Panc1 (cell line): ENCODE results near the gene CCDC32.

Experiments used
- POLR2AphosphoS5 ChIP-seq: IDR thresholded peaks from 2 replicates; pipeline ENCODE4 v1.6.1; 2012; ENCODE audit warnings: mild to moderate bottlenecking, low read depth, low read length, moderate library complexity
- TF ChIP-seq, protein P1 (sequence below): fragments of 450-650 bp; IDR thresholded peaks from 2 replicates; pipeline ENCODE4 v1.5.1; 2017; ENCODE audit warnings: mild to moderate bottlenecking
- TF ChIP-seq, protein P2 (sequence below), 2 experiments: IDR thresholded peaks; 2 replicates each; pipeline ENCODE4 v1.6.1; 2011 to 2012; ENCODE audit warnings: low read depth in 2 of 2, control low read depth in 1 of 2, low read length in 1 of 2, mild to moderate bottlenecking in 1 of 2, moderate library complexity in 1 of 2; ENCODE audit not compliant: insufficient read depth in 1 of 2

DNA sequence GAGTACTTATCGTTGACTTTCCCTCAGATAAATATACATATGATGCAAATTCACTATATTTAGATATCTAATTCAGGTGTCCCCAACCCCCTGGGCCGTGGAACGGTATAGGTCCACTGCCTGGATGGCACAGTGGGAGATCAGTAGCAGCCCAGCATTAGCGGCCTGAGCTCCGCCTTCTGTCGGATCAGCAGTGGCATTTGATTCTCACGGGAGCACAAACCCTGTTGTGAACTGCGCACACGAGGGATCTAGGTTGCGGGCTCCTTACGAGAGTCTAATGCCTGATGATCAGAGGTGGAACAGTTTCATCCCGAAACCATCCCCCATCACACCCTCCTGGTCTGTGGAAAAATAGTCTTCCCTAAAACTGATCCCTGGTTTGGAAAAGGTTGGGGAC is 36.1 kb upstream of the CCDC32 start:
- TF ChIP-seq, protein P1, sequence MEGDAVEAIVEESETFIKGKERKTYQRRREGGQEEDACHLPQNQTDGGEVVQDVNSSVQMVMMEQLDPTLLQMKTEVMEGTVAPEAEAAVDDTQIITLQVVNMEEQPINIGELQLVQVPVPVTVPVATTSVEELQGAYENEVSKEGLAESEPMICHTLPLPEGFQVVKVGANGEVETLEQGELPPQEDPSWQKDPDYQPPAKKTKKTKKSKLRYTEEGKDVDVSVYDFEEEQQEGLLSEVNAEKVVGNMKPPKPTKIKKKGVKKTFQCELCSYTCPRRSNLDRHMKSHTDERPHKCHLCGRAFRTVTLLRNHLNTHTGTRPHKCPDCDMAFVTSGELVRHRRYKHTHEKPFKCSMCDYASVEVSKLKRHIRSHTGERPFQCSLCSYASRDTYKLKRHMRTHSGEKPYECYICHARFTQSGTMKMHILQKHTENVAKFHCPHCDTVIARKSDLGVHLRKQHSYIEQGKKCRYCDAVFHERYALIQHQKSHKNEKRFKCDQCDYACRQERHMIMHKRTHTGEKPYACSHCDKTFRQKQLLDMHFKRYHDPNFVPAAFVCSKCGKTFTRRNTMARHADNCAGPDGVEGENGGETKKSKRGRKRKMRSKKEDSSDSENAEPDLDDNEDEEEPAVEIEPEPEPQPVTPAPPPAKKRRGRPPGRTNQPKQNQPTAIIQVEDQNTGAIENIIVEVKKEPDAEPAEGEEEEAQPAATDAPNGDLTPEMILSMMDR = no peak
- TF ChIP-seq POLR2AphosphoS5 = no peak
- TF ChIP-seq, protein P2, sequence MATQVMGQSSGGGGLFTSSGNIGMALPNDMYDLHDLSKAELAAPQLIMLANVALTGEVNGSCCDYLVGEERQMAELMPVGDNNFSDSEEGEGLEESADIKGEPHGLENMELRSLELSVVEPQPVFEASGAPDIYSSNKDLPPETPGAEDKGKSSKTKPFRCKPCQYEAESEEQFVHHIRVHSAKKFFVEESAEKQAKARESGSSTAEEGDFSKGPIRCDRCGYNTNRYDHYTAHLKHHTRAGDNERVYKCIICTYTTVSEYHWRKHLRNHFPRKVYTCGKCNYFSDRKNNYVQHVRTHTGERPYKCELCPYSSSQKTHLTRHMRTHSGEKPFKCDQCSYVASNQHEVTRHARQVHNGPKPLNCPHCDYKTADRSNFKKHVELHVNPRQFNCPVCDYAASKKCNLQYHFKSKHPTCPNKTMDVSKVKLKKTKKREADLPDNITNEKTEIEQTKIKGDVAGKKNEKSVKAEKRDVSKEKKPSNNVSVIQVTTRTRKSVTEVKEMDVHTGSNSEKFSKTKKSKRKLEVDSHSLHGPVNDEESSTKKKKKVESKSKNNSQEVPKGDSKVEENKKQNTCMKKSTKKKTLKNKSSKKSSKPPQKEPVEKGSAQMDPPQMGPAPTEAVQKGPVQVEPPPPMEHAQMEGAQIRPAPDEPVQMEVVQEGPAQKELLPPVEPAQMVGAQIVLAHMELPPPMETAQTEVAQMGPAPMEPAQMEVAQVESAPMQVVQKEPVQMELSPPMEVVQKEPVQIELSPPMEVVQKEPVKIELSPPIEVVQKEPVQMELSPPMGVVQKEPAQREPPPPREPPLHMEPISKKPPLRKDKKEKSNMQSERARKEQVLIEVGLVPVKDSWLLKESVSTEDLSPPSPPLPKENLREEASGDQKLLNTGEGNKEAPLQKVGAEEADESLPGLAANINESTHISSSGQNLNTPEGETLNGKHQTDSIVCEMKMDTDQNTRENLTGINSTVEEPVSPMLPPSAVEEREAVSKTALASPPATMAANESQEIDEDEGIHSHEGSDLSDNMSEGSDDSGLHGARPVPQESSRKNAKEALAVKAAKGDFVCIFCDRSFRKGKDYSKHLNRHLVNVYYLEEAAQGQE (IDR thresholded peaks at IDR 0.05; ENCODE audit: insufficient read depth in 1 of 2, low read depth in 2 of 2, low read length in 1 of 2) = no peak
